NCI-H128 (cell line): Measurements from ENCODE around the gene TRPM1.

ENCODE experiments used
- DNase-seq: peaks from one replicate; lab custom pipeline; 2025; ENCODE audit not compliant: unreplicated experiment; lab: John Stamatoyannopoulos, UW

TRPM1 gene

GRCh38 chr15:31084176-31084575 is 17.3 kb downstream of the TRPM1 start:
- no peak for DNase-seq

GRCh38 chr15:31083370-31083780 is 18.1 kb downstream of the TRPM1 start:
- DNase-seq = no peak

GRCh38 chr15:31082771-31083369 is 18.7 kb downstream of the TRPM1 start:
- no peak for DNase-seq

- DNase-seq = no peak
Measured at GRCh38 chr15:31081588-31082250, 19.8 kb downstream of the TRPM1 start.

- no peak for DNase-seq
Measured at GRCh38 chr15:31081056-31081455, 20.5 kb downstream of the TRPM1 start.

GRCh38 chr15:31080591-31081014 is 20.9 kb downstream of the TRPM1 start:
- DNase-seq = no peak

- no peak for DNase-seq
Measured at GRCh38 chr15:31079519-31079918, 22.0 kb downstream of the TRPM1 start.

- DNase-seq = no peak
Measured at GRCh38 chr15:31078471-31078870, 23.1 kb downstream of the TRPM1 start.

GRCh38 chr15:31077941-31078340 is 23.6 kb downstream of the TRPM1 start:
- DNase-seq = no peak

GRCh38 chr15:31077181-31077580 is 24.3 kb downstream of the TRPM1 start:
- no peak for DNase-seq

- no peak for DNase-seq
Measured at GRCh38 chr15:31074321-31074720, 27.2 kb downstream of the TRPM1 start.

GRCh38 chr15:31070867-31071266 is 30.7 kb downstream of the TRPM1 start:
- DNase-seq = no peak

GRCh38 chr15:31069360-31070000 is 32.0 kb downstream of the TRPM1 start:
- no peak for DNase-seq

GRCh38 chr15:31067890-31068603 is 33.5 kb downstream of the TRPM1 start:
- no peak for DNase-seq

- no peak for DNase-seq
Measured at GRCh38 chr15:31065824-31066223, 35.7 kb downstream of the TRPM1 start.

- DNase-seq = no peak
Measured at GRCh38 chr15:31062911-31063310, 38.6 kb downstream of the TRPM1 start.

- no peak for DNase-seq
Measured at GRCh38 chr15:31062310-31062847, 39.1 kb downstream of the TRPM1 start.

GRCh38 chr15:31060429-31061140 is 40.9 kb downstream of the TRPM1 start:
- DNase-seq = no peak

GRCh38 chr15:31058236-31058962 is 43.1 kb downstream of the TRPM1 start:
- no peak for DNase-seq

- DNase-seq = no peak
Measured at GRCh38 chr15:31051496-31052080, 49.9 kb downstream of the TRPM1 start.
